ENCODE results near the gene CLEC3A. TPM values are rescaled to one million over a fixed set of nuclear protein-coding genes. Genes with fewer than 3 reads are reported as not detected.

CLEC3A gene
- total RNA-seq, 1 experiment from 2014 or later: 1.1 TPM

DNA sequence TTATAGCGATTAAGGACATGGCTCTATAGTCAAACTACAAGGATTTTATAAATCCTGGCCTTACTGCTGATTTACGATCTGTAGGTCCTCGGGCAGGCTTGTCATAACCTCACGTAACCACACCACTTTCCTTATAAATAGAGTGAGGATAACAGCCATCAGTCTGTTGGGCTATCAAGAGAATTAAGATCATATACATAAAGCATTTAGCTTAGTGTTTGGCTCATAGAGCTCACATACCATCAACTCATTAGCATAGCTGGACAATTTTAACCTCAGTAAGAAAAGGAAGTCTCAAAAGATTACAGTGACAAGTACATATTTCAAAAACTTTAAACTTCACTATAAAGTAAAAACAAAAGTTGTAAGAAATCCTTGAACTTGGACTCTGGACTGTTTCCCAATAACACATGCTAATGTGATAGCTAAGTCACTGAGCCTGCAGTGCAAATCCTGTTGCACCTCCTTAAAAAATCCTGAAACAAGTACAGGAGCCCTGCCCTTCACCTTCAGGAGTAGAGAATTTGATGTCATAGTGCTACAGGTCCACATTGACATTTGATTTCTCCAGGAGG, 20.8 kb upstream of the CLEC3A start:
- H3K27me3 Mint-ChIP-seq (ENCODE audit: insufficient read depth, unreplicated experiment): no peaks in the 10 kb centered on the region
- TF ChIP-seq, protein P1, sequence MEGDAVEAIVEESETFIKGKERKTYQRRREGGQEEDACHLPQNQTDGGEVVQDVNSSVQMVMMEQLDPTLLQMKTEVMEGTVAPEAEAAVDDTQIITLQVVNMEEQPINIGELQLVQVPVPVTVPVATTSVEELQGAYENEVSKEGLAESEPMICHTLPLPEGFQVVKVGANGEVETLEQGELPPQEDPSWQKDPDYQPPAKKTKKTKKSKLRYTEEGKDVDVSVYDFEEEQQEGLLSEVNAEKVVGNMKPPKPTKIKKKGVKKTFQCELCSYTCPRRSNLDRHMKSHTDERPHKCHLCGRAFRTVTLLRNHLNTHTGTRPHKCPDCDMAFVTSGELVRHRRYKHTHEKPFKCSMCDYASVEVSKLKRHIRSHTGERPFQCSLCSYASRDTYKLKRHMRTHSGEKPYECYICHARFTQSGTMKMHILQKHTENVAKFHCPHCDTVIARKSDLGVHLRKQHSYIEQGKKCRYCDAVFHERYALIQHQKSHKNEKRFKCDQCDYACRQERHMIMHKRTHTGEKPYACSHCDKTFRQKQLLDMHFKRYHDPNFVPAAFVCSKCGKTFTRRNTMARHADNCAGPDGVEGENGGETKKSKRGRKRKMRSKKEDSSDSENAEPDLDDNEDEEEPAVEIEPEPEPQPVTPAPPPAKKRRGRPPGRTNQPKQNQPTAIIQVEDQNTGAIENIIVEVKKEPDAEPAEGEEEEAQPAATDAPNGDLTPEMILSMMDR (IDR thresholded peaks at IDR 0.05; ENCODE audit: insufficient read depth in 1 of 2, low read depth in 1 of 2, low read length in 1 of 2, severe bottlenecking in 1 of 2, unreplicated experiment in 1 of 2): no peak
- Histone ChIP-seq H3K4me1 (no peaks in the 10 kb centered on the region), H3K36me3 (ENCODE audit: control insufficient read depth, insufficient read depth, low read length) (no peaks in the 10 kb centered on the region), H3K9me3 (peaks cover 4% of the 10 kb centered on the region; the same call in 1 of the 2 replicates), H3K27me3 (replicated peaks; ENCODE audit: control insufficient read depth, insufficient read depth, low read length) (no peaks in the 10 kb centered on the region), H3K4me3 (ENCODE audit: low read depth, low read length) (no peak overlapping the region)
- CTCF ChIA-PET: interaction anchor here (0.7 kb wide), 1 partner anchor 50 kb away, joined by 3 read pairs; no protein-coding TSS in a partner anchor
- no peak overlapping the region for H3K4me3 Mint-ChIP-seq (ENCODE audit: unreplicated experiment)
- DNase-seq: no peak
- H3K27ac Mint-ChIP-seq (ENCODE audit: unreplicated experiment): no peak overlapping the region
- H3K4me1 Mint-ChIP-seq (ENCODE audit: low read depth, unreplicated experiment): no peaks in the 10 kb centered on the region
- POLR2A ChIA-PET: no interaction called here
- no TSS peak for BruUV-seq (replicated peaks)
- no peaks in the 10 kb centered on the region for H3K36me3 Mint-ChIP-seq (ENCODE audit: insufficient read depth, unreplicated experiment)
- peaks cover 1% of the 10 kb centered on the region for H3K9me3 Mint-ChIP-seq (ENCODE audit: unreplicated experiment)
- intact Hi-C loops (cut with micrococcal nuclease; ENCODE audit: unreplicated experiment): no loop called here

DNA sequence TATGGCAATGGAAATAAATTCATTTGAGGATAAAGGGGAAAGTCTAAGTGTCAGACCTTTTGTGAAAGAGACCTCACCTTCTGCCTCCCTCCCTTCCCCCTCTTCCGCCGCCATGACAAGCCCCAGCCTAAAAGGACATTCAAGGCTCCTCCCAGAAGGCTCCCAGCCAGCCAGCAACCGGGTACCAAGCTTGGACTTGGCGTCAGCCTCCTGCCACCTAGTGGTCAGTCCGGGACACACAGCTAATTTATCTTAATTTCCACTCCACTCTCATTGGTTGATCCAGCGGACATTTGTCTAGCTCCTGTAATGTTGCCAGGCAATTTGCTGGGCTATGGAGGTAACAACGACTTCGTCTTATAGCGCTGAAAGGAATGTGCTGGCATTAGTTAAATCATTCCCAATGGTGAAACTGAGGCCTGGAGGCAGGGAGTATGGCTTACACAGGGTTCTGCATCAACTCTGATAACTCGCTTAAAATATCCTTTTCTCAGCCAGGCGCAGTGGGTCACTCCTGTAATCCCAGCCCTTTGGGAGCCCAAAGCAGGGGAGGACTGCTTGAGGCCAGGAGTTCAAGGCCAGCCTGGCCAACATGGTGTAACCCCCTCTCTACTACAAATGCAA, 19.3 kb upstream of the CLEC3A start:
- Histone ChIP-seq H3K36me3 (ENCODE audit: control insufficient read depth, insufficient read depth, low read length) (no peaks in the 10 kb centered on the region), H3K4me1 (no peaks in the 10 kb centered on the region), H3K27me3 (replicated peaks; ENCODE audit: control insufficient read depth, insufficient read depth, low read length) (no peaks in the 10 kb centered on the region), H3K4me3 (ENCODE audit: low read depth, low read length) (no peak overlapping the region), H3K9me3 (no peaks in the 10 kb centered on the region)
- H3K9me3 Mint-ChIP-seq (ENCODE audit: unreplicated experiment): no peaks in the 10 kb centered on the region
- no peaks in the 10 kb centered on the region for H3K27me3 Mint-ChIP-seq (ENCODE audit: insufficient read depth, unreplicated experiment)
- no peaks in the 10 kb centered on the region for H3K4me1 Mint-ChIP-seq (ENCODE audit: low read depth, unreplicated experiment)
- H3K4me3 Mint-ChIP-seq (ENCODE audit: unreplicated experiment): no peak overlapping the region
- peak; percentile 84 to 87 for DNase-seq
- ChIA-PET CTCF (interaction anchor here (0.6 to 1.6 kb wide), 12 partner anchors 12 to 420 kb away, joined by 3 to 8 read pairs (median 4); partner anchors contain the start of gene WWOX), POLR2A (interaction anchor here (0.7 kb wide), 1 partner anchor 97 kb away, joined by 3 read pairs; the partner anchor contains the start of gene WWOX)
- intact Hi-C loops (cut with micrococcal nuclease; ENCODE audit: unreplicated experiment): loop anchor here (1.0 kb wide), 2 partner anchors 52 to 328 kb away; no protein-coding TSS in a partner anchor
- no peak overlapping the region for H3K27ac Mint-ChIP-seq (ENCODE audit: unreplicated experiment)
- H3K36me3 Mint-ChIP-seq (ENCODE audit: insufficient read depth, unreplicated experiment): no peaks in the 10 kb centered on the region
- TF ChIP-seq, protein P1 (IDR thresholded peaks at IDR 0.05; ENCODE audit: insufficient read depth in 1 of 2, low read depth in 1 of 2, low read length in 1 of 2, severe bottlenecking in 1 of 2, unreplicated experiment in 1 of 2): peak; percentile 75 to 84
- BruUV-seq (replicated peaks): no TSS peak

DNA sequence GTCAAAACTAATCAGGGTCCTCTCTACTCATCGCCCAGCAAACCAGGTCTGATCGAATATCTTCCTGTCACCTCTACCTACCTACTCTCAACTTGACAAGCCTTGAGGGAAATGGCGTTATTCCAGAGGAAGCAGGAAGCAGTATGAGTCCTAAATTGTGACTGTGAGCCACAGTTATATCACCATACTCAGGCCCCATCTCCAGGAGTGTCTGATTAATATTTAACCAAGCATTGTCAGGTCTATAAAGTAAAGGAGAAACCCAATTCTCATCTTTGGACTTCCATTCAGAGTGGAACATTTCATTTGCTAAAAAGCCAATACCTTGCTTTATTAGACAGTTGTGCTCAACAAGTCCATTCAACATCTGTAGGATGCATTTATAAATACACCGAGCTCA, 17.8 kb upstream of the CLEC3A start:
- Mint-ChIP-seq H3K9me3 (ENCODE audit: unreplicated experiment) (no peaks in the 10 kb centered on the region), H3K27me3 (ENCODE audit: insufficient read depth, unreplicated experiment) (no peaks in the 10 kb centered on the region), H3K4me1 (ENCODE audit: low read depth, unreplicated experiment) (no peaks in the 10 kb centered on the region), H3K36me3 (ENCODE audit: insufficient read depth, unreplicated experiment) (no peaks in the 10 kb centered on the region), H3K27ac (ENCODE audit: unreplicated experiment) (no peak overlapping the region), H3K4me3 (ENCODE audit: unreplicated experiment) (no peak overlapping the region)
- H3K36me3 ChIP-seq (ENCODE audit: control insufficient read depth, insufficient read depth, low read length): no peaks in the 10 kb centered on the region
- no peak for DNase-seq
- ChIA-PET CTCF (interaction anchor here (1.6 kb wide), 1 partner anchor 20 kb away, joined by 4 read pairs; no protein-coding TSS in a partner anchor), POLR2A (no interaction called here)
- H3K27me3 ChIP-seq (replicated peaks; ENCODE audit: control insufficient read depth, insufficient read depth, low read length): no peaks in the 10 kb centered on the region
- BruUV-seq (replicated peaks): no TSS peak
- no peaks in the 10 kb centered on the region for H3K4me1 ChIP-seq
- H3K9me3 ChIP-seq: no peaks in the 10 kb centered on the region
- H3K4me3 ChIP-seq (ENCODE audit: low read depth, low read length): no peak overlapping the region
- TF ChIP-seq, protein P1 (IDR thresholded peaks at IDR 0.05; ENCODE audit: insufficient read depth in 1 of 2, low read depth in 1 of 2, low read length in 1 of 2, severe bottlenecking in 1 of 2, unreplicated experiment in 1 of 2): no peak
- intact Hi-C loops (cut with micrococcal nuclease; ENCODE audit: unreplicated experiment): no loop called here
